Right renal cortex interstitium (tissue), 3 donors: ENCODE measurements around the gene PSMD13. TPM values are rescaled to one million over a fixed set of nuclear protein-coding genes. Genes with fewer than 3 reads are reported as not detected.
A peak's percentile ranks its signal among the peaks of the same experiment; 100 is the strongest.
"Not testable (repeated sequence)": the region's sequence is repeated elsewhere in the genome, so short reads cannot be mapped to it uniquely, and the experiment has no call there.

Experiments
- DNase-seq, 3 donors: peaks; one replicate each; pipeline ENCODE4 v3.0.0-alpha.2; 2013; ENCODE audit warnings: low read depth in 3 of 3, low spot score in 2 of 3
- polyA plus RNA-seq, 3 donors: library from polyadenylated mRNA; unstranded; fragments of 120-200 nt; gene quantifications; one replicate each; pipeline ENCODE4 v1.2.1, GENCODE V29; 2013; ENCODE audit not compliant: insufficient read length in 3 of 3

Gene PSMD13
- polyA plus RNA-seq, 3 donors: 129 to 144 (median 132) TPM

DNA sequence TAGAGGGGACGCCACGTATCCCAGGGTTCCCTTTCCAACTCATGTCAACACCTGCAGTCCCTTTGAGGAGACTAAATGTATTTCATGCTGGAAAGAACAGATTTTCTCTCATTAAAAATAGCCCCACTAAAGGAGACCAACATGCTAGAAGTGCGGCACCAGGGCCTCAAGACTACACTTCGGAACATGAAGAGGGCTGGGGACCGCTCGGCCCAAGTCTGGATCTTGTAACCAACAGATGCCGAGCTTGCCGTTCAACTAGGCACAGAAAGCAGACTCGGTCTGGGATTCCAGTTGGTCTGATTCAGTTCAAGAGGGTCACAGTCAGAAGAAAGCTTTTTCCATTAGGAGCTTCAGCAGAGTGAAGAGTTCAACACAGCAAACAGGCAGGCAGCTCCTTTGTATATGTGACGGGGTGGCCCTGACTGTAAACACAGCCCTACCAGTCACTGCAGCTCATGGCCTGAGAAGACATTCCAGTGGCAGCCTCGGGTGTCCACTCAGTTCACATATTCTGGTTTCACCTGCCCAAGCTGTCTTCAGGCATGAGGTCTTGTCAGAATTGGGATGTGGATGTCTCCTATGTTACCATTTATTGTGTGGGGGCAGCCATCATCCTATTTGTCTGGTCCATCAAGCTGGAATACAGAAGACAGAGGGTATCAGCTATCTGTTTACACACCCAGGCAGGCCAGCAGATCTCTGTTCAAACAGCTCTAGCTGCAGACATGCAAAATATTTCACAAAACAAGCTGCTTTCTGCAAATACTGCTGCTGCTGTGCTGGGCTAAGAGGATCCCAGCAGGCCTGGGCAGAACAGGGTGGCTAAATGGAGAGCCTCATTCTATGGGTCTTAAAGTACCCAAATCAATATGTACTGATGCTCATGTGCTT is 20.4 kb upstream of the PSMD13 start:
- no peak for DNase-seq

- no peak for DNase-seq
Observed at GRCh38 chr11:217704-218103, 19.1 kb upstream of the PSMD13 start.

DNA sequence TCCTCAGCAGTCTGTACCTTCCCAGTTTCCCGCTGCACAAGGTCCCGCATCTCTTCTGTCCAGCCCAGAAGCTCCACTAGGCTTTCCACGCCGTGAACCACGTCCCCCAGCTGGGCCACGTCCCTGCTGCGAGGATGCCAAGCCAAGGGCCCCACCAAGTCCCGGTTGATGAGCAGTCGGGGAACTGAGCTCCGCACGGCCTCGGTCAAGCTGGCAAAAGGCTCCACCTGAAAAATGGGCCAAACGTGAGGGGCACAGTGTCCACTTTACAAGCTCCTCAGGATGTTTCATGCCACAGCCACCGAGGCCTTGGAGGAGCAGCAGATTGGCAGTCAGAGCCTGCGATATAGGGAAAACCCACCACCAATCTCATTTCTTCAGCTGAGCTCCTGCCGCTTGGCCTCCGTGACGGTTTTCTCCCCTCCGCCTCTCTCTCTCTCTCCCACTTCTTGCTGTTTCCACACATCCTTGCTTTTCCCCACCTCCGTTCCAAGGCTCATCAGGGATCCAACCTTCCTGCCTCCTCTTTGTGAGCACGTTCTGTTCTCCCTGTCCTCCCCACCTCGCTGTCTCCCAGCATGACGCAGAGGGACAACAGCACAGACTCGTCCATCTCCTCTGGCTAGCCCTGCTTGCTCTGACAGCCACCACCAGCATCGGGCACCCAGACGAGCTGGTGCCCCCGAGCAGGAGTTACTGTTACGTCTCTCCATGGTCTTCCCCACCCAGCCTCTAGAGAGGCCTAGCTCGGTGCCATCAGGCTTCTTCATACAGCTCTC is 17.8 kb upstream of the PSMD13 start:
- DNase-seq: no peak

GRCh38 chr11:220641-221215 is 16.0 kb upstream of the PSMD13 start:
- DNase-seq: not testable (repeated sequence)

DNA sequence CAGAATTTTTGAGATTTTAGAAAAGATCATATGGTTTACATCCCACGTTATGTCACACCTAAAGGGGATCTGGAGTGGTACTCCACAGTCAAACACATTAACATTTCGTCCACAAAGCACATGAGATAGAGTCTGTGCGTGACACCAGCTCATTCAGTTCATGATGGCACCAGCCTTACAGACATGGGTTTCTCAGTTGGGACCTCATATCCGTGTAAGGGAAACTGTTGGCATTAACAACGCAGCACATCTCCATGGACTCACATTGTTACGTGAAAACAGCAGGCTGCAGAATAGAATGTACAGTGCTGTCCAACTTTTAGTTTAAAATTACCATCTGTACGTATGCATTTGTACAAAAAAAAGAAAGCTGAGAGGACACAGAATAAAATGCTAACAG is 15.2 kb upstream of the PSMD13 start:
- no peak for DNase-seq

GRCh38 chr11:221998-222789 is 14.6 kb upstream of the PSMD13 start:
- DNase-seq: no peak

GRCh38 chr11:223026-223789 is 13.6 kb upstream of the PSMD13 start:
- no peak for DNase-seq

DNA sequence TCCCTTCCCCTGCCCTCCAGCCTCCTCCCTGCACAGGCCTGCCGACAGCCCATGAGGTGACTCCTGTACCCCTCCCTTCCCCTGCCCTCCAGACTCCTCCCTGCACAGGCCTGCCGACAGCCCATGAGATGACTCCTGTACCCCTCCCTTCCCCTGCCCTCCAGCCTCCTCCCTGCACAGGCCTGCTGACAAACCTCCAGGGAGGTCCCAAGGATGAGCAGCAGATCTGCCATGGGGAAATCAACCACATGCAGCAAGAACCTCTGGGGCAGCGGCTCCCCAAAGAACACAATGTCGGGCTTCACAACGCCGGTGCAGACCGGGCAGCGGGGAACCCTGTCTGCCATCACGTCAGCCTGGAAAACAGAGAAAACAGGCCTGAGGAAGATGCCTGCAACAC is 12.9 kb upstream of the PSMD13 start:
- DNase-seq: no peak

DNA sequence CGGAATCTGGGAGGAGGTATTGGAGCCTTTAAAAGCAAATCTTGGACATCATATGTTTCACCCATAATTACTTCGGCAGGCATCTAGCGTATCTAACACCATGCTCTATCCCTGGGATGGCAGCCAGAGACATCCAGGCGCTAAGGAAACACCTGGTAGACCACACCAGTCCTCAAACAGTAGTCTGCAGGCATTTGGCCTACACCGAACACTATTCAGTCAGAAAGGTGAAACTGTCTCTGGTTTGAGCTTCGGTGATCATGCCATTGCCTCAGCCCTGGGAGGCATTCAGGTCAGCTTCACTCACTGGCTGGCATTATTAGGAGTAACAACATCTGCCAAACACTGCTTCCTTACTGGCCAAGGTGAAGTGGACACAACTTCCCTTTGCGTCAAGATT is 12.4 kb upstream of the PSMD13 start:
- no peak for DNase-seq

DNA sequence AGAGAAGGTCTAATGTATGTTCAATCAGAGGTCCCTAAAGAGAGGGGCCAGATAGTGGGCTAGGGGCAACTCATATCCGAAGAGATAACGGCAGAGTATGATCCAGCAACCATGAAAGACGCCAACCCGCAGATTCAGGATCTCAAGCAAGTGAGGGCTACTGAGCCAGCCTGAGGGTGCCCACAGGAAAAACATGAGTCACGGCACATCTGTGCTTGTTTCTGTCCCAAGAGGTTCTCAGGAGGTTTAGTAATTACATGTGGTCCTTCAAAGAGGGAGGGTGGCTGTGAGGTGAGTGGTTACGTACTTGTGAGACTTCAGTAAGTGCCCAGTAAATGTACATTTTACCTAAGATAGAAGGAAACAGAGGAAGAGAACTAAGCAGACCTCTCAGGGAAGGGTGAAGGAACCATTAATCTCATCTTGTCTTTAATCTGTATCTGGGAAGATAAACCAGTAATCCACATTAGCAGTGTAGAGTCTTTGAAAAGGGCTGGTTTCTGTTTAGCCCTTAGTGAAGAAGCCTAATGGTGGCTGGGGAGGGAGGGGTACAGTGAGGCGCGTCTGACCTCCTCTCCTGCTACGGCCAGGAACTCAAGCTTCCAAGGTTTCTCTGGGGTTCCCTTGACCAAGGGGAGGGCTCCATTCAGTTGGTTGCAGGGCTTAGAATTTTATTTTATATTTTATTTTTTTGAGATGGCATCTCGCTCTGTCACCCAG is 10.9 kb upstream of the PSMD13 start:
- DNase-seq: no peak

DNA sequence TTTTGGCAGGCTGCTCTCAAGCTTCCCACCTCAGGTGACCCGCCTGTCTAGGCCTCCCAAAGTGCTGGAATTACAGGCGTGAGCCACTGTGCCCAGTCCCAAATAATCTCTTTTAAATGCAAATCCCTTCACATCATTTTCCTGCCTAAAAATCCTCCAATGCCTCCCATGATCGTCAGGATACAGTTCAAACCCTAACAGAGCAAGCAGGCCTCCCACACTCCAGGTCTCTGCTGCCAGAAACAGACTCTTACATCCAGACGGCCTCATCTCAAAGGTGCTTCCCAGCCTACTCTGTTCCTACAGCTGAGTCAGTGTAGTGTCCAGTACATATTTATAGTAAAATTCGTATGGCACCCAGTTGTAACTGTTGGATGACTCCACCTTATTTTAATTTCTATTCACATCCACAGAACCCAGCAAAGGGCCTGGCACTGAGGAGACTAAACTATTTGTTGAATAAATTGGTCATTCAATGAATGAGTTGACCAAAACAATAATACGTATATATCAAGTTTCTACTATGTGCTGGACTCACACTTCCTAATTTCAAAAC is 8.9 kb upstream of the PSMD13 start:
- no peak for DNase-seq

DNA sequence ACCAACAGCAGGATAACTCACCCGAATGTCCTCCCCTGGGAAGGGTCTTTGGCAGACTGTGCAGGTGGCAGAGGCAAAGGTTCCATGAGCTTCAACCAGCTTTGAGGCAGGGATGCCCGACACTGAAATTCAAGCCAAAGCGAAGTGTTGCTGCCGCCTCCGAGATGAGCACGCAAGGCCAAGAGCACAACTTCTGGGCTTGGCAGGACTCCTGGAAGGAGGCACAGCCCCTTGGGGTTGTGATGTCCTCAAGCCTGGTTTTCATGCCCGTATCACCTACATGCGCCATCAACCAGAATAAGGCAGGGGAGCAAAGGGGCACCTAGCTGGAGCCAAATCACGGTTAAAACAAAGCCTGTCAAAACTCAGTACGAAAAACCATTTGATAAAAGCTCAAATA is 6.3 kb upstream of the PSMD13 start:
- DNase-seq: no peak

DNA sequence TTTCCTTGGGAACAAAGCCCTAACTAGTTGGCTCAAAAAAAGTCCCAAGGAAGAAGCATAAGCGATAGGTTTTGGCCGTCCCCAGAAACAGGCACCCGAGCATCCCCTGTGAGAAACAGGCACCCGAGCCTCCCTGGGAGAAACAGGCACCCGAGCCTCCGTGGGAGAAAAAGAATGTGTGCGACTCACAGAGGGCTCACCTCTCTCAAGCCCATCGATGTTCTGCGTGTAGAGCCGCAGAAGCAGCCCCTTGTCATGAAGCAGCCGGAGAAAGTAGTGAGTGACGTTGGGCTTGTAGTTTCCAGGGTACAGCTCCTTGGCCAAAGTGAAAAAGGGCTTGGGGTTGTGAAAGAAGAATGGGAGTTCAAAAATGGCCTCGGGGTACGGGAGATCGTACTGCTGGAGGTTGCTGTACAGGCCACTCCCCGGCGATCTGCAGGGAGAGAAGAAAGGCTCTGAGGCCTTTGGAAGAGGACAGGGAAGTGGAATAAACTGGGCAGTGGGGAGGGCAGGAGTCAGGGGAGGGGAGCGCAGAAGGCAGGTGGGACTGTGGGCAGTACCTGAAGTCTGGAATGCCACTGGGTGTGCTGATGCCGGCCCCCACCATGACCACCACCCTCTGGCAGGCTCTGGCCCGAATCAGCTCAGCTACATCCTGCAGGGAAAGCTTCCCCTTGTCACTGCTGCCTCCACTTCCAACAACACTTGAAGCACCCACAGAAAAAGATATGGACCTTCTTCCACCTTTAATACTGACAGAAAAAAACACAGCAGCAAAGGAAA is 3.8 kb upstream of the PSMD13 start:
- DNase-seq: no peak

GRCh38 chr11:235180-235579 is 1.6 kb upstream of the PSMD13 start:
- no peak for DNase-seq

- DNase-seq: peak in 2 of 3 donors; percentile 7 to 24
Observed at GRCh38 chr11:235609-235996, 1.2 kb upstream of the PSMD13 start.

DNA sequence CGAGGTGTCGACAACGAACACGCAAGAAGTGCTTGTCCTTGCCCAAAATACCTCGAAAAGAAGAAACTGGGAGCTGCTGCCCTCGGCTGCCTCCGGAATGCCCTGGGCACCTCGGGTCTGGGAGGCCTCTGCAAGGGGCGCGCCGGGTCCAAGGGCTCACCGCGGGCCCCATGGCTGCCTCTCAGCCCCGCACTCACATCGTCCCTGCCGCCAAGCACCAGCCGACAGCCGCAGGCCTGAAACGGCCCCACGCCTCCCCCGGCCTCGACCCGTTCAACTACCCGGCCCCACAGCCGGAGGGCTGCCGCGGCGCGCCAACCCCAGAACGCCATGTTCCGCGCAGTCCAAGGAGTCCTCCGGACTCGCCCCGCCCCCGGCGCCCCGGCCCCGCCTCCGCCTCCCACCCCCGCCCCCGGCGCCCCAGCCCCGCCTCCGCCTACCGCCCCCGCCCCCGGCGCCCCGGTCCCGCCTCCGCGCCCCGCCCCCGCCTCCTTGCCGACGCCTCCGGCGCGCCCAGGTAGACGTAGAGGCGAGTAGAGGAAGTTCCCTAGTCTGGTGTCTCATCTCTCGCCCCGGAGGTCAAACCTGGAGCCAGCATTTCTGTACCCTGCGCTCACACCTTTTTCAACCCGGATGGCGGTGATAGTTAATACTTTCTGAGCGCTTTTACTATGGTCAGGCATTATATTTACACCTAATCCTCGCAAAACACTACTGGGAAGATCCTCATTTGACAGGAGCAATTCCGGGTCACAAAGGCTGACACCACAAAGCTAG is 591 bp upstream of the PSMD13 start, which contains the start of gene SIRT3:
TSS of gene SIRT3 (minus strand) at position 346 of the 777 bp plus-strand sequence. CDS start at position 332, 14 bp downstream.
- DNase-seq: peak; percentile 55 to 65 (median 63)

DNA sequence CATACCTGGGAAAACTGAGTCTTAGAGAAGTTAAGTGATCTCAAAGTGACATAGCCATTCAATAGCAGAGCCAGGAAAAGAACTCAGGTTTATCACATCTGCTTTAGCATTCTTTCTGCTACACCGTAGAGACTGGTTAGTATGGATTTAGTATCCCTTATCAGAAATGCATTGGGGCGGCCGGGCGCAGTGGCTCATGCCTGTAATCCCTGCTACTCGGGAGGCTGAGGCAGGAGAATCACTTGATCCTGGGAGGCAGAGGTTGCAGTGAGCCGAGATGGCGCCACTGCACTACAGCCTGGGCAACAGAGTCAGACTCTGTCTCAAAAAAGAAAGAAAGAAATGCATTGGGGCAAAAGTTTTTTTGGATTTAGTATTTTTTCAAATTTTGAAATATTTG is 1.6 kb downstream of the PSMD13 start:
- not testable (repeated sequence) for DNase-seq
